Activated CD4-positive, alpha-beta memory T cell treated with anti-CD3 and anti-CD28 coated beads, Interleukin-2, amount 10 ng/mL, durations not matched to agents 7 days and 5 days (primary cell): ENCODE data around the gene GOLGA8M. TPM values are rescaled to one million over a fixed set of nuclear protein-coding genes. Genes with fewer than 3 reads are reported as not detected.
"Not testable (repeated sequence)": the region's sequence is repeated elsewhere in the genome, so short reads cannot be mapped to it uniquely, and the experiment has no call there.

Source experiments
- CTCF ChIA-PET: fragments of 350-600 bp; sonication (Branson Sonifier 250); formaldehyde crosslinking; loops from one replicate; lab custom pipeline; 2021; ENCODE audit warnings: antibody characterized with exemption, inconsistent platforms; lab: Charles Lee
- POLR2A ChIA-PET: fragments of 350-600 bp; sonication (Branson Sonifier 250); formaldehyde crosslinking; loops from one replicate; lab custom pipeline; 2021; ENCODE audit warnings: antibody characterized with exemption; lab: Charles Lee
- DNase-seq: peaks from one replicate; pipeline ENCODE4 v3.0.0-alpha.2; 2020
- H3K27ac Mint-ChIP-seq: one replicate; pipeline ENCODE4 v1.8.0; 2021; ENCODE audit warnings: mild to moderate bottlenecking, mixed read lengths
- H3K27me3 Mint-ChIP-seq: one replicate; pipeline ENCODE4 v1.8.0; 2021; ENCODE audit warnings: mixed read lengths
- H3K36me3 Mint-ChIP-seq: one replicate; pipeline ENCODE4 v1.8.0; 2021; ENCODE audit warnings: low read depth, mixed read lengths
- H3K4me1 Mint-ChIP-seq: one replicate; pipeline ENCODE4 v1.8.0; 2021; ENCODE audit warnings: mixed read lengths
- H3K4me3 Mint-ChIP-seq: one replicate; pipeline ENCODE4 v1.8.0; 2021; ENCODE audit warnings: mild to moderate bottlenecking, mixed read lengths
- H3K9me3 Mint-ChIP-seq: one replicate; pipeline ENCODE4 v1.8.0; 2021; ENCODE audit warnings: mixed read lengths
- total RNA-seq, 2 experiments: library from RNA; stranded (reverse); gene quantifications; one replicate each; pipeline ENCODE4 v1.2.3, GENCODE V29; 2021

The GOLGA8M gene
- total RNA-seq, 2 experiments from 2014 or later, result 2.2 to 2.7 TPM

DNA sequence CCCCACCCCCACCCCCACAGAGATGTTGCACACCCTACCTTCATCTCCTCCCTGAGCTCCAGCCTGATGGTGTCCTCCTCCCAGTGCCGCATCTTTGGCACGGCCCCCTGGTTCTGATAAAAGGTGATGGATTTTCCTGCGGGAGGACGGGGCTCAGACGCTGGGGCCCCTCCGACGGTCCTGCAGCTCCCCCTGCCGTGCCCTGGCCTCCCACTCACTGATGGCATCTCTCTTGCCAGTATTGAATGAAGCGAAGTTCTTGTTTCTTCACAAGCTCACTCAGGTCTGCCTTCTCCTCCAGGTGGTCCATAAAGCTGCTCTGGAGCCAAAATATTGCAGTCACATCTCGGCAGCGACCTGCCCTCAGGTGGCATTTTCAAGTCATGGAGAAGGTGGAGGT, 9.8 kb downstream of the GOLGA8M start:
- H3K36me3 Mint-ChIP-seq, POLR2A ChIA-PET, DNase-seq, H3K9me3 Mint-ChIP-seq, CTCF ChIA-PET, H3K4me3 Mint-ChIP-seq, H3K27me3 Mint-ChIP-seq, H3K4me1 Mint-ChIP-seq, H3K27ac Mint-ChIP-seq: not testable (repeated sequence)

- H3K9me3 Mint-ChIP-seq, POLR2A ChIA-PET, H3K27ac Mint-ChIP-seq, H3K4me1 Mint-ChIP-seq, CTCF ChIA-PET, H3K36me3 Mint-ChIP-seq, DNase-seq, H3K27me3 Mint-ChIP-seq, H3K4me3 Mint-ChIP-seq: not testable (repeated sequence)
These were observed 18.0 kb downstream of the GOLGA8M start for GRCh38 chr15:28694006-28694751.

DNA sequence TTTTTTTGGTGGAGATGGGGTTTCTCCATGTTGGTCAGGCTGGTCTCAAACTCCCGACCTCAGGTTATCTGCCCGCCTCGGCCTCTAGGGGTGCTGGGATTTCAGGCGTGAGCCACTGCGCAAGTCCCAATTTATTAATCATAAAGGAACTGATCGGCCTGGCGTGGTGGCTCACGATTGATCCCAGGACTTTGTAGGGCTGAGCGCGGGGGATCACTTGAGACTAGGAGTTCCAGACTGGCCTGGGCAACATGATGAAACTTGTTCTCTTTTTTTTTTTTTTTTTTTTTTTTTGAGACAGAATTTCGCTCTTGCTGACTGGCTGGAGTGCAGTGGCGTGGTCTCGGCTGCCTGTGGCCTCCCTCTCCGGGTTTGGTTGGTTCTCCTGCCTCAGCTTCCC, 19.2 kb downstream of the GOLGA8M start:
- H3K27me3 Mint-ChIP-seq, H3K36me3 Mint-ChIP-seq, CTCF ChIA-PET, H3K4me1 Mint-ChIP-seq, POLR2A ChIA-PET, H3K4me3 Mint-ChIP-seq, DNase-seq, H3K9me3 Mint-ChIP-seq, H3K27ac Mint-ChIP-seq: not testable (repeated sequence)

DNA sequence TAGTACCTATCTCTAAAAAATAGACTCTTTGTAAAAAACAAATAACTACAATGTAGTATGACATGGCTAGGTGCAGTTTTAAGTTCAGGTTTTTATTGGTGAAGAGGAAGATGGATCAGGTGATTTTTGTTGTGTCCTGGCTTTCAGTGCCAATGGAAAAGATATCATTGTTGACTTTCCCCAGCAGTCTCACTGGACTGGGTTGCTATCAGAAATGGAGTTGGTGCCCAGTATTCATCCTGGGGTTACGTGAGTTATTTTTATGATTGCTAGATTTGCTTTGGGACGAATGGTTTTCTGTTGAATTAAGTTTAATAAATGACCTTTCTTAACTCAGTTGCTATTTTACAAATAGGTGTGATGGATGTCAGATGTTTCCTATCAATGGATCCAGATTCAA, 38.7 kb downstream of the GOLGA8M start:
- H3K27ac Mint-ChIP-seq, H3K36me3 Mint-ChIP-seq, POLR2A ChIA-PET, CTCF ChIA-PET, H3K4me3 Mint-ChIP-seq, H3K9me3 Mint-ChIP-seq, H3K27me3 Mint-ChIP-seq, DNase-seq, H3K4me1 Mint-ChIP-seq: not testable (repeated sequence)

GRCh38 chr15:28672122-28672521, 40.1 kb downstream of the GOLGA8M start:
- H3K4me3 Mint-ChIP-seq, H3K27me3 Mint-ChIP-seq, H3K36me3 Mint-ChIP-seq, H3K27ac Mint-ChIP-seq, CTCF ChIA-PET, DNase-seq, H3K9me3 Mint-ChIP-seq, H3K4me1 Mint-ChIP-seq, POLR2A ChIA-PET: not testable (repeated sequence)

GRCh38 chr15:28666402-28666801, 45.8 kb downstream of the GOLGA8M start:
- H3K27me3 Mint-ChIP-seq, DNase-seq, H3K36me3 Mint-ChIP-seq, POLR2A ChIA-PET, CTCF ChIA-PET, H3K27ac Mint-ChIP-seq, H3K4me1 Mint-ChIP-seq, H3K9me3 Mint-ChIP-seq, H3K4me3 Mint-ChIP-seq: not testable (repeated sequence)

- H3K27ac Mint-ChIP-seq, H3K36me3 Mint-ChIP-seq, H3K9me3 Mint-ChIP-seq, POLR2A ChIA-PET, CTCF ChIA-PET, H3K4me3 Mint-ChIP-seq, DNase-seq, H3K27me3 Mint-ChIP-seq, H3K4me1 Mint-ChIP-seq: not testable (repeated sequence)
These were observed 47.6 kb downstream of the GOLGA8M start for GRCh38 chr15:28664575-28664974.

DNA sequence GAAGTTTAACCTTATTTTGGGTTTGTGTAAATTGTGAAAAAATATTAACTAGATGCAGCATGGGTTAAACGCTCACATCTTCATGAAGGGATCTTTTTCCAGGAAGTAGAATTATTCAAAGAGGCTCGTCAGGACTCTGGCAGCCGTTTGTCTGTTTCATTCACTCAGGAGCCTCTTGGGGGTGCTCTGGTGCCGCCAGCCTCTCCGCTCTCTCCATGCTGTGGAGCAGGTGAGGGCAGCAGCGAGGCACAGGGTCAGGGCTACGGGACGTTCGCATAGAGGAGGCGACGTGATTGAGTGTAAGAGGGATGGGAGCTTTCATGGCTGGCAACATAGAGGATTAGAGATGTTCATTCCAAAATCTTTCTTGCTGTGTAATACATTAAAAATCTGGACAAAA, 48.5 kb downstream of the GOLGA8M start:
- POLR2A ChIA-PET, H3K36me3 Mint-ChIP-seq, H3K27ac Mint-ChIP-seq, H3K4me3 Mint-ChIP-seq, H3K9me3 Mint-ChIP-seq, H3K4me1 Mint-ChIP-seq, H3K27me3 Mint-ChIP-seq, CTCF ChIA-PET, DNase-seq: not testable (repeated sequence)

DNA sequence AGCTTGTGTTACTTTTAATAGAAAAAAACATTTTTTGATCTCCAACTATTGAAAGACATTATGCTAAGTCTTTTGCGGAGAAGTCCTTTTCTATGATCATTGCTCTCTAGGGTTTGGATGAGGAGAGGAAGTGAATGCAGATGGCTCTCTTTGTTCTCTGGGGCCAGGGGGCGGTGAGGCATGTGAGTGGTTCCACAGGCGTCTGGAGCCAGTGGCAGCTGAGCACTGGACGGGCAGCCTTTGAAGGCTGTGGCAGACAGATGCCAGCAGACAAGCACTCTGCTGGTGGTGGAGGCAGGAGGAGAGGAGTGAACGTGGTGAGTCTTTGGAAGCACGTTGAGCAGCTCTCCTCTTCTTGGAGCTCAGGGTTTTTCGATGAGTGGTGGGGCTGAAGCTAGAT, 51.5 kb downstream of the GOLGA8M start:
- POLR2A ChIA-PET, DNase-seq, H3K27ac Mint-ChIP-seq, H3K9me3 Mint-ChIP-seq, H3K4me3 Mint-ChIP-seq, H3K27me3 Mint-ChIP-seq, H3K36me3 Mint-ChIP-seq, CTCF ChIA-PET, H3K4me1 Mint-ChIP-seq: not testable (repeated sequence)

DNA sequence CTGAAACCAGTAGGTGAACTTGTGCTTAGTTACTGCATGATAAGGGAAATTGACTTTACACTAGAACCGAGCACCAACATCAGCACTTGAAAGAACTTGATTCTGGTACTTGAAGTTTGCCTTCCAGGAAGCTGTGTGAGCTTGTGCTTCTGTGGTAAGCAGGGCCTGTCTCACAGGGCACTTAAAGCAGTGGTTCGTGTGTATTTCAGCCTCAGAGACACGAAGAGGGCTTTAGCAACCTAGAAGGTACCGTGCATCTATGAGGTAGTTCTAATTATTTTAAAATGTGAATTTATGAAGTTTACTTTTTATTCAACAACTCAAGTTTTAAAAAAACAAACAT, 56.2 kb downstream of the GOLGA8M start:
- CTCF ChIA-PET, POLR2A ChIA-PET, H3K4me1 Mint-ChIP-seq, H3K36me3 Mint-ChIP-seq, H3K27me3 Mint-ChIP-seq, H3K9me3 Mint-ChIP-seq, DNase-seq, H3K27ac Mint-ChIP-seq, H3K4me3 Mint-ChIP-seq: not testable (repeated sequence)

DNA sequence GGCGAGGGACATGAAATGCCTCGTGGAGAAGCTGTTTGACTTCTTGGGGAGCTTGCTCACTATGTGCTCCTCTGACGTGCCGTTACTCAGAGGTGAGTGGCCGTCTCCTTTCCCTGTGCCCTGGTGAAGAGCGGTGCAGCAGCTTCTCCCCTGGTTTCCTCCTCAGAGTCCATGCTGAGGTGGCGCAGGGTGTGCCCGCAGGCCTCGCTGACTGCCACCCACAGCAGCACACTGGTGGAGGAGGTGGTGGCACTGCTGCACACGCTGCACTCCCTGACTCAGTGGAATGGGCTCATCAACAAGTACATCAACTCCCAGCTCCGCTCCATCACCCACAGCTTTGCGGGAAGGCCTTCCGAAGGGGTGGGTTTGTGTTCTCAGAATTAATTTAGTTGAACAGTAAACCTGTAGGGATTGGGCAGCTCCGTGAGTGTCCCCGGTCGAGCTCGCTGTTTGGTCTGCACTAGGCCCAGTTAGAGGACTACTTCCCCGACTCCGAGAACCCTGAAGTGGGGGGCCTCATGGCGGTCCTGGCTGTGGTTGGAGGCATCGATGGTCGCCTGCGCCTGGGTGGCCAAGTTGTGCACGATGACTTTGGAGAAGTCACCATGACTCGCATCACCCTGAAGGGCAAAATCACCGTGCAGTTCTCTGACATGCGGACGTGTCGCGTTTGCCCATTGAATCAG, 56.7 kb downstream of the GOLGA8M start:
- H3K36me3 Mint-ChIP-seq, DNase-seq, H3K9me3 Mint-ChIP-seq, H3K4me3 Mint-ChIP-seq, POLR2A ChIA-PET, H3K27me3 Mint-ChIP-seq, H3K4me1 Mint-ChIP-seq, H3K27ac Mint-ChIP-seq, CTCF ChIA-PET: not testable (repeated sequence)

DNA sequence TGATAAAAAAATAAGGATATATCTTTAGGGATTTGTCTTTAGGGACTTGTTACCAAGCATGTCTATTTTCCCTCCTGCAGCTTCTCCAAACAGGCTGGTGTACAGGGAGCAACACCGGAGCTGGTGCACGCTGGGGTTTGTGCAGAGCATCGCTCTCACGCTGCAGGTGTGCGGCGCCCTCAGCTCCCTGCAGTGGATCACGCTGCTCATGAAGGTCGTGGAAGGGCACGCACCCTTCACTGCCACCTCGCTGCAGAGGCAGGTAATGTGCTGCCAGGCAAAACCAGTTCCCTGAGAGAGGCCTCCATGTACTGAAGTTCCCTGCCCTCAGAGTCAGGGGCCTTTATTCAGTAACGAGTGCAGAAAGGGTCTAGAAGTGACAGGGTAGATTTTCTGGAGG, 58.0 kb downstream of the GOLGA8M start:
- CTCF ChIA-PET, H3K36me3 Mint-ChIP-seq: not testable (repeated sequence)

DNA sequence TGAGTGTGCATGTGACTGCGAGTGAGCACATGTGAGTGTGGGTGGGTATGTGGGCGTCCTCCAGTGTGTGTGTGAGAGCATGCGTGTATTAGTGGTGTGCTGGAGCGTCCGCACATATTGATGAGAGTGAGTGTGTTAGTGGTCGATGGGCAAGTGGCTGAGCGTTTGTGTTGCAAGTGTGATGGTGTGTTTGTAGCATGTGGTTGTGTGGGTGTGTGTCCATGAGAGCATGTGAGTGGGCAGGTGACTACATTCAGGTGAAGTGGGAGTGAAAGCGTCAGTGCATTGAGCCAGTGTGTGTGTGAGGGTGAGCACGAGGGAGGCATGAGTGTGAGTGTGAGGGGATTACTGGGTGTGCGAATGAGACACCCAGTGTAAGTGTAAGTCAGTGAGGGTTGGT, 59.7 kb downstream of the GOLGA8M start:
- DNase-seq, H3K9me3 Mint-ChIP-seq, H3K27ac Mint-ChIP-seq, H3K4me3 Mint-ChIP-seq, H3K4me1 Mint-ChIP-seq, H3K27me3 Mint-ChIP-seq, POLR2A ChIA-PET, CTCF ChIA-PET, H3K36me3 Mint-ChIP-seq: not testable (repeated sequence)

More for the DNA sequence above, 58.0 kb downstream of the GOLGA8M start:
- H3K4me3 Mint-ChIP-seq, H3K27me3 Mint-ChIP-seq, H3K4me1 Mint-ChIP-seq, DNase-seq, POLR2A ChIA-PET, H3K27ac Mint-ChIP-seq, H3K9me3 Mint-ChIP-seq: not testable (repeated sequence)
